Naive thymus-derived CD8-positive, alpha-beta T cell (primary cell): Measurements from ENCODE around the gene TRIM47. TPM values are rescaled to one million over a fixed set of nuclear protein-coding genes. Genes with fewer than 3 reads are reported as not detected.

Source experiments
- polyA plus RNA-seq, 3 donors: library from polyadenylated mRNA; unstranded; fragments of 300-500 nt; fragmentation: Illumina TruSeq; gene quantifications; one replicate each; pipeline ENCODE4 v1.2.3, GENCODE V29; 2021
- total RNA-seq, 8 experiments: library from RNA in 2 of 8; stranded (reverse) in 2 of 8; gene quantifications; one replicate each; pipeline ENCODE4 v1.2.3 and lab custom pipeline; 2021 to 2026

Gene TRIM47
- total and polyA plus RNA-seq, 5 experiments from 2014 or later: 1.9 to 9.9 (median 8.5) TPM

Other genes starting within 250 kb of the TRIM47 start
- 1 to 10 TPM in 1 of 2 experiments, under 1 TPM in 1; 0.82 to 1.3 TPM for gene SMIM5, start 245.1 kb downstream of the TRIM47 start, total RNA-seq
- under 1 TPM in 2 of 3 donors, not detected in 1; 0.06 to 0.13 TPM for gene SMIM5, start 245.1 kb downstream of the TRIM47 start, polyA plus RNA-seq
- gene RECQL5, start 211.4 kb downstream of the TRIM47 start, total RNA-seq: 10 to 100 TPM; 76.0 to 79.0 TPM
- gene RECQL5, start 211.4 kb downstream of the TRIM47 start, polyA plus RNA-seq: 10 to 100 TPM; 12.3 to 23.4 (median 19.3) TPM
- gene SAP30BP, start 211.2 kb downstream of the TRIM47 start, total RNA-seq: 100 to 1,000 TPM in 1 of 2 experiments, 10 to 100 TPM in 1; 99.2 to 121 TPM
- 10 to 100 TPM; 57.8 to 72.0 (median 69.6) TPM for gene SAP30BP, start 211.2 kb downstream of the TRIM47 start, polyA plus RNA-seq
- gene ITGB4, start 157.1 kb downstream of the TRIM47 start, total RNA-seq: 1 to 10 TPM; 1.5 to 2.4 TPM
- gene ITGB4, start 157.1 kb downstream of the TRIM47 start, polyA plus RNA-seq: 1 to 10 TPM in 2 of 3 donors, under 1 TPM in 1; 0.35 to 1.9 (median 1.4) TPM
- 10 to 100 TPM; 14.8 to 18.0 TPM for gene GALK1, start 113.4 kb downstream of the TRIM47 start, total RNA-seq
- 10 to 100 TPM in 2 of 3 donors, 1 to 10 TPM in 1; 9.5 to 14.4 (median 13.9) TPM for gene GALK1, start 113.4 kb downstream of the TRIM47 start, polyA plus RNA-seq
- gene UNK, start 93.8 kb downstream of the TRIM47 start, total RNA-seq: 10 to 100 TPM; 55.6 to 57.7 TPM
- 10 to 100 TPM; 24.4 to 26.9 (median 26.2) TPM for gene UNK, start 93.8 kb downstream of the TRIM47 start, polyA plus RNA-seq
- 100 to 1,000 TPM; 147 to 153 TPM for gene UNC13D, start 34.2 kb downstream of the TRIM47 start, total RNA-seq
- gene UNC13D, start 34.2 kb downstream of the TRIM47 start, polyA plus RNA-seq: 10 to 100 TPM; 50.3 to 78.0 (median 54.0) TPM
- 100 to 1,000 TPM; 152 to 156 TPM for gene WBP2, start 23.2 kb downstream of the TRIM47 start, total RNA-seq
- gene WBP2, start 23.2 kb downstream of the TRIM47 start, polyA plus RNA-seq: 10 to 100 TPM; 58.1 to 95.1 (median 70.6) TPM
- 10 to 100 TPM; 34.5 to 40.9 TPM for gene TRIM65, start 18.4 kb upstream of the TRIM47 start, total RNA-seq
- 10 to 100 TPM; 13.4 to 31.8 (median 18.9) TPM for gene TRIM65, start 18.4 kb upstream of the TRIM47 start, polyA plus RNA-seq
- 100 to 1,000 TPM; 167 to 178 TPM for gene MRPL38, start 26.3 kb upstream of the TRIM47 start, total RNA-seq
- gene MRPL38, start 26.3 kb upstream of the TRIM47 start, polyA plus RNA-seq: 10 to 100 TPM; 56.4 to 78.7 (median 64.7) TPM
- gene FBF1, start 62.5 kb upstream of the TRIM47 start, total RNA-seq: 10 to 100 TPM; 47.7 to 54.6 TPM
- 1 to 10 TPM; 2.4 to 8.0 (median 7.5) TPM for gene FBF1, start 62.5 kb upstream of the TRIM47 start, polyA plus RNA-seq
- 10 to 100 TPM; 37.9 to 39.3 TPM for gene ACOX1, start 100.6 kb upstream of the TRIM47 start, total RNA-seq
- gene ACOX1, start 100.6 kb upstream of the TRIM47 start, polyA plus RNA-seq: 10 to 100 TPM; 11.4 to 18.4 (median 15.1) TPM
- gene TEN1, start 100.7 kb upstream of the TRIM47 start, total RNA-seq: 10 to 100 TPM; 14.2 to 16.6 TPM
- gene TEN1, start 100.7 kb upstream of the TRIM47 start, polyA plus RNA-seq: 10 to 100 TPM; 17.1 to 18.9 (median 18.4) TPM
- 10 to 100 TPM; 11.9 to 12.5 TPM for gene CDK3, start 122.3 kb upstream of the TRIM47 start, total RNA-seq
- gene CDK3, start 122.3 kb upstream of the TRIM47 start, polyA plus RNA-seq: under 1 TPM; 0.16 to 0.64 (median 0.63) TPM
- gene EVPL, start 148.7 kb upstream of the TRIM47 start, total RNA-seq: 1 to 10 TPM; 7.1 to 8.2 TPM
- gene EVPL, start 148.7 kb upstream of the TRIM47 start, polyA plus RNA-seq: 1 to 10 TPM in 1 of 3 donors, under 1 TPM in 1, not detected in 1; 0.74 to 1.6 TPM
- gene SRP68, start 193.9 kb upstream of the TRIM47 start, total RNA-seq: 10 to 100 TPM; 79.7 to 80.5 TPM
- gene SRP68, start 193.9 kb upstream of the TRIM47 start, polyA plus RNA-seq: 10 to 100 TPM; 53.3 to 79.1 (median 64.5) TPM
- not detected for gene GALR2, start 196.2 kb upstream of the TRIM47 start, total RNA-seq
- under 1 TPM in 1 of 3 donors, not detected in 2; 0.70 TPM for gene GALR2, start 196.2 kb upstream of the TRIM47 start, polyA plus RNA-seq
- gene ZACN, start 200.6 kb upstream of the TRIM47 start, total RNA-seq: under 1 TPM in 1 of 2 experiments, not detected in 1; 0.21 TPM
- gene ZACN, start 200.6 kb upstream of the TRIM47 start, polyA plus RNA-seq: 1 to 10 TPM in 2 of 3 donors, not detected in 1; 1.9 to 4.6 TPM
- 100 to 1,000 TPM; 199 to 210 TPM for gene EXOC7, start 225.2 kb upstream of the TRIM47 start, total RNA-seq
- gene EXOC7, start 225.2 kb upstream of the TRIM47 start, polyA plus RNA-seq: 10 to 100 TPM; 46.0 to 62.6 (median 49.0) TPM